GM23338 (cell line): ENCODE results near the gene USP24.

Experiments
- POLR2AphosphoS5 ChIP-seq: IDR thresholded peaks from 2 replicates; pipeline ENCODE4 v1.6.1; 2016; ENCODE audit warnings: antibody characterized with exemption, low read depth
- TF ChIP-seq, protein P1 (sequence below), 2 experiments: fragments of 200-600 bp in 1 of 2; sonication (generic) in 1 of 2; conservative IDR thresholded peaks; 2 replicates each; pipeline versions ENCODE4 v1.5.1 to v1.6.1; 2016 to 2017; ENCODE audit warnings: antibody characterized with exemption in 2 of 2, low read depth in 2 of 2, mild to moderate bottlenecking in 2 of 2, moderate library complexity in 1 of 2

GRCh38 chr1:55245781-55246180 lies 30.6 kb upstream of the USP24 start:
- TF ChIP-seq POLR2AphosphoS5, result no peak
- TF ChIP-seq, protein P1, sequence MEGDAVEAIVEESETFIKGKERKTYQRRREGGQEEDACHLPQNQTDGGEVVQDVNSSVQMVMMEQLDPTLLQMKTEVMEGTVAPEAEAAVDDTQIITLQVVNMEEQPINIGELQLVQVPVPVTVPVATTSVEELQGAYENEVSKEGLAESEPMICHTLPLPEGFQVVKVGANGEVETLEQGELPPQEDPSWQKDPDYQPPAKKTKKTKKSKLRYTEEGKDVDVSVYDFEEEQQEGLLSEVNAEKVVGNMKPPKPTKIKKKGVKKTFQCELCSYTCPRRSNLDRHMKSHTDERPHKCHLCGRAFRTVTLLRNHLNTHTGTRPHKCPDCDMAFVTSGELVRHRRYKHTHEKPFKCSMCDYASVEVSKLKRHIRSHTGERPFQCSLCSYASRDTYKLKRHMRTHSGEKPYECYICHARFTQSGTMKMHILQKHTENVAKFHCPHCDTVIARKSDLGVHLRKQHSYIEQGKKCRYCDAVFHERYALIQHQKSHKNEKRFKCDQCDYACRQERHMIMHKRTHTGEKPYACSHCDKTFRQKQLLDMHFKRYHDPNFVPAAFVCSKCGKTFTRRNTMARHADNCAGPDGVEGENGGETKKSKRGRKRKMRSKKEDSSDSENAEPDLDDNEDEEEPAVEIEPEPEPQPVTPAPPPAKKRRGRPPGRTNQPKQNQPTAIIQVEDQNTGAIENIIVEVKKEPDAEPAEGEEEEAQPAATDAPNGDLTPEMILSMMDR (conservative IDR thresholded peaks at IDR 0.05; ENCODE audit: low read depth in 2 of 2), result no peak
